Fibroblast of gingiva (primary cell): ENCODE results near the gene PADI3.

Experiments
- DNase-seq: peaks from one replicate; pipeline ENCODE4 v3.0.0-alpha.2; 2011; ENCODE audit warnings: low read depth

Gene PADI3, protein sequence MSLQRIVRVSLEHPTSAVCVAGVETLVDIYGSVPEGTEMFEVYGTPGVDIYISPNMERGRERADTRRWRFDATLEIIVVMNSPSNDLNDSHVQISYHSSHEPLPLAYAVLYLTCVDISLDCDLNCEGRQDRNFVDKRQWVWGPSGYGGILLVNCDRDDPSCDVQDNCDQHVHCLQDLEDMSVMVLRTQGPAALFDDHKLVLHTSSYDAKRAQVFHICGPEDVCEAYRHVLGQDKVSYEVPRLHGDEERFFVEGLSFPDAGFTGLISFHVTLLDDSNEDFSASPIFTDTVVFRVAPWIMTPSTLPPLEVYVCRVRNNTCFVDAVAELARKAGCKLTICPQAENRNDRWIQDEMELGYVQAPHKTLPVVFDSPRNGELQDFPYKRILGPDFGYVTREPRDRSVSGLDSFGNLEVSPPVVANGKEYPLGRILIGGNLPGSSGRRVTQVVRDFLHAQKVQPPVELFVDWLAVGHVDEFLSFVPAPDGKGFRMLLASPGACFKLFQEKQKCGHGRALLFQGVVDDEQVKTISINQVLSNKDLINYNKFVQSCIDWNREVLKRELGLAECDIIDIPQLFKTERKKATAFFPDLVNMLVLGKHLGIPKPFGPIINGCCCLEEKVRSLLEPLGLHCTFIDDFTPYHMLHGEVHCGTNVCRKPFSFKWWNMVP

DNA sequence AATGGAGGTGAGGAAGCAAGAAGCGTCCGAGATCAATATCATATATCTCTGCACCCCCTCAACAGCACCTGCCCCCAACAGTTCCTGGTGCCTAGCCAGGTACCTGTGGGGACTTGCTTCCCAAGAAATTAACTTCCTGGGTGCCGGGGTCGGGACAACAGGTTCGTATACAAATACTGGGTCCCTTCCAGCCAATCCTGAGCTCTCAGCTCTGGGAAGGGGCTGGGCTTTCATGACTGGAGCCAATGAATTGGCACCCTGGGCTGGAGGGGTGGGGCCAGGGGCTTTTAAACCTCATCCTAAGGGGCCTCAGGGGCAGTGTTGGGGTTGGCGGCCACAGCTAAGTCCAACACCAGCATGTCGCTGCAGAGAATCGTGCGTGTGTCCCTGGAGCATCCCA lies at the start of gene PADI3:
Gene PADI3, plus strand, starts transcription at position 318 of the 400 bp plus-strand sequence. Its CDS starts 40 bp downstream, at position 358.
- no peak for DNase-seq

DNA sequence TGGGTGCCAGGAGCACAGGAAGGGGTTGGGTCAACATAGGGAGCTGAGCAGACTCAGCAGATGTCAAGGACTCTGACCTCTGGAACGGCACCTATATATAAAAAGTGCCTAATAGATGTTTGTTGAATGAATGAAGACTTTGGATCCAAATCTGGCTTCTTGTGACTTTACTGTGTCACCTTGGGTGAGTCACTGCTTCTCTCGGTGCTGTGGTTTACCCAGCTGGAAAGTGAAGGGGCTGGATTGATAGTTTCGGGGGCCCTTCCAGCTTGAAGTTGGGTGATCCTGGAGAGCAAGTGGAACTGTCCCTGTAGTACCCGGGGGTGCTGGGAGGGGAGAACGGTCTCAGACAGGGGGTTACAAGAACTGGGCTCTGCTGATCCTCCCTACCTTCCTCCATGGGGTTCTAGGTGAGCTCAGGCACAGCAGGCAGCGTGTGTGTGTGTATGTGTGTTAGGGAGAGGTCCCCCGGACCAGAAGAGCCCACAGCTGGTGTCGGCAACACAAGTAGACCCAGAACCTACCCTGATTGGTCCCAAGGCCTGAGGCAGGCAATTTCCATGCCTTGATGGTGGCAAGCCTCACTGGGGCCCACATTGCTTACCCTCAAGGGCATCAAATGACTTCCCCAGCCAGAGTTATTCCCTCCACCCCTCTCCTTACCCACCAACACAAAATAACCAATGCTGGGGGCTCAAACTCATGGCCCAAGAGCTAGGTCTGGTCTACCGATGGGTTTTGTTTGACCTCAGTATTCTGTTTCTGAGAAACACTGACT lies 49.4 kb upstream of the PADI3 start:
- no peak for DNase-seq

DNA sequence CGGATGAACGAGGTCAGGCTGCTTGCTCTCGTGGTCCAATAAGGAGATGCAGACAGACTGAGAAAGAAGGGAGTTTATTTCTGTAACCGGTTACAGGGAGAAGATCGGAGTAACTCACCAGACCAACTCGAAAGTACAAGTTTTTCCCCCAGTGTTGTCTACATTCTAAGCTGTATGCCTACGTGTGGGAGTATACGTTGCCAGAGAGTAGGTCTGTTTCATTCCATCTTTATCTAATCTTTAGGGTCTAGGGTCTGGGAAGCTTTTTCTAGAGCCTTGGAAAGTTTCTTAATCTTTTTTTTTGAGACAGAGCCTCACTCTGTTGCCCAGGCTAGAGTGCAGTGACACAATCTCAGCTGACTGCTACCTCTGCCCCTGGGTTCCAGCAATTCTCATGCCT lies 48.7 kb upstream of the PADI3 start:
- DNase-seq, result no peak

DNA sequence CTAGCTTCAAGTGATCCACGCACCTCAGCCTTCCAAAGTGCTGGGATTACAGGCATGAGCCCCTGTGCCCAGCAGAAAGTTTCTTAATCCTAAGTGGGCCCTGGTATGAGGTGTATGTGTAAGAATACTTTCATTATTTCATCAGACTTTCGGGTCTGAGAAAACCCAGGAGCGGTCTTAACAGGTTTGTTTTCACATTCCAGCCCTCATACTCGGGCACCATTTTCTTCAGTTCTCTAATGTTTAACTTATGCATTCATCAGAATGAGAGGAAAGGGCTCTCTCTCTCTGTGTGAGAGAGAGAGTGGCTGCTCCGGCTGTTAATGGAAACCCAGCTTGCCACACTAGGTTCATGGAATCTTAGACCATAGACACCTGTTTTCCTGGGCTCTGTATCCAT lies 48.1 kb upstream of the PADI3 start:
- no peak for DNase-seq

DNA sequence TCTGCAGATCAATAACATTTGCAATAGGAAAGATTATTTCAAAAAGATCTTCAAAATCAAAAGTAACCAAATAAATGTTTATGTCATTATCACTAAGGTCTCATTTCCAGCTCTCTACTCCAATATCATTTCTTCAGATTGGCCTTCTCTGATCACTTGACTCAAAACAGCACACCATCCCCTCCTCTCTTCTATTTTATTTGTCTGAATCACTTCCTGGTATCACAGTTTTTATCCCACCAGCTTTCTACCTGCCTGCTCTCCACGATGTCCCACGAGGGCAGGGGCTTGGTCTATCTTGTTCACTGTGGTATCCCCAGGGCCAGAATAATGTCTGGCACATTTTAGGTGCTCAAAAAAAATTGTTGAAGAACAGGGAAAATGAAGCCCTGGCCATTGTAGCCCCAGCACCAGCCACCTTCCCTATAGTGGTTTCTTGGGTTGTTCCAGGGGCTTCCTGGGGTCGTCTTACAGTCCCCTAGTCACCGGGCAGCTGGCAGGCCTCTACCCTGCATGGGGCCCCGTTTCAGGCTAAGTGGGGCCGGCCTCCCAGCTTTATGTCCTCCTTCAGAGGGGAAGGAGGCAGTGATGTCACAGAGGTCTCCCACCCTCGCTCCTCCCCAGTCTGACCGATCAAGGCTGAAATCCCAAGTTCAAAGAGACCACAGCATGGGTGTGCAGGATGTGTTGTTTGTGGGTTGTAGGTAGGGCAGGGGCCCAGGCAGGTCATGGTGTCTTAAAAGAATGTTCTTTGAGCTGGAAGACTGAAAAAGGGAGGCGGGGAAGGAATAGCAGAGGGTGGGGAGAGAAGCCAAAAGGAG lies 47.5 kb upstream of the PADI3 start:
- DNase-seq, result no peak

DNA sequence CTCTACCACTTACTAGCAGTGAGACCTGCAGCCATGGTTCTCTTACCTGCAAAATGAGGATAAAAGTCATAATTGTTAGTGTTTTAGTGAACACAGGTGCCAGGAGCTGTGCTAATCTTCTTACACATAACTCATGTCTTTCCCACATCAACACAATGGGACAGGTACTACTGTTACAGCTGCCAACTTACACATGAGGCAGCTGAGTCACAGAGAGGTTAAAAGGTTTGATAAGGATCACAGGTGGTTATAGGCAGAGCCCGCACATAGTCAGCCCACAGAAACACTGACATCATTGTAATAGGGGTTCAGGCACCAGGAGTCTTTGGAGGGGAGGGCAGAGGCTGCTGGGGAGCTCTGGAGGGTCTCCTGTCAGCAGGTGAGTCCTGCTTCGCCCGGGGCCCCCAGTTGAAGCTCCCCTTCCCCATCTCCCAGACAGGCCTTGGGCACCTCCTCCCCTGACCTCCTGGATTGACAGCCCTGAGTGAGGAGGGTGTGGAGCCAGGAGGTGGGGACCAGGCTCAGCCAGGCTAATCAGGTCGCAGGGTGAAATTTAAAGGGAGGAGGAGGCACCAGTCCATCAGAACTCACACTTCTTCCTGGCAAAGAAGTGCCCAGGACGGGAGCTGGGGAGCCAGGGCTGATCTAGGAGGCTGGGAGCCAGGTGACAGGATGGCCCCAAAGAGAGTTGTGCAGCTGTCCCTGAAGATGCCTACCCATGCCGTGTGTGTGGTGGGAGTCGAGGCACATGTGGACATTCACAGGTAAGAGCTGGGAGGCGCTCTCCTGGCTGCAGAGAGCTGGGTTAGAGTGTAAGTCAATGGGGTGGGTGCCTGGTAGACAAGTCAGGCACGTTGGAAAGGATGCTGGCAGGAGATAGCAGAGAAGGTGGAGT lies 44.1 kb upstream of the PADI3 start, which contains the start of gene PADI1:
Gene PADI1, plus strand, starts transcription at position 583 of the 895 bp plus-strand sequence. Its CDS starts 90 bp downstream, at position 673.
- DNase-seq, result no peak

DNA sequence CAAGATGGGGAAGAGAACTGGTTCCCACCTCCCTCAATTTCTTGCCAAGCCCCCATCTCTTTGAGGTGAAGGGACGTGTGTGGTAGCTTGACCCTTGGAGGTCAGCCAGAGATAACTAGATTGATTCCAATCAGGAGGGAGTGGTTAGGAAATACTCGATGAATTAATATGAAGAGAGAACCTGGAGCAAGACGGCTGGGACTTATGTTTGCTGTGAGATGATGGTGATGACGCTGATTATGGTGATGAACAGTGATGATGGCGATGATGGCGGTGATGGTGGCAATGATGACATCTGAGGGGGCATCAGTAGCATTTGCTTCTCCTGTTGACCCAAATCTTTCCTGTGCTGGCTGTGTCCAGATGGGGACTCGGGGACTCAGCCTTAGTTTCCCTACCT lies 43.2 kb upstream of the PADI3 start:
- DNase-seq, result no peak

DNA sequence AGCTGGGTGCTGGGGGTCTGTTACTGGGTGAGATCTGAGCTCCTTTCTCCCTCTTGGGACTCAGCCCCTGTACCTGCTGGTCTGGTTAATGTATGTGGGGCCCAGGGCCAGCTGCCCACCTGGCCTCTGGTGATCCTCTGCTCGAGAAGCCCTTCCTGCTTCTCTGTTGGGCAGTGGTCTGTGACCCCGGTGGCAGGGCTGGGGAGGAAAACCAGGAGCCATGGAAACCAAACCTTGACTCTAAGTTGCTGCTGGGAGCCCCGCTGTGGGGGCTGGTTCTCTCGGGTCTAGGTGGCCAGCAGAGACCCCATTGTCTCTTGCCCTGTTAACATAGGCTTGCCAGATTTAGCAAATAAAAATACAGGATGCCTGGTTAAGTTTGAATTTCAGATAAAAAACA lies 42.7 kb upstream of the PADI3 start:
- no peak for DNase-seq

DNA sequence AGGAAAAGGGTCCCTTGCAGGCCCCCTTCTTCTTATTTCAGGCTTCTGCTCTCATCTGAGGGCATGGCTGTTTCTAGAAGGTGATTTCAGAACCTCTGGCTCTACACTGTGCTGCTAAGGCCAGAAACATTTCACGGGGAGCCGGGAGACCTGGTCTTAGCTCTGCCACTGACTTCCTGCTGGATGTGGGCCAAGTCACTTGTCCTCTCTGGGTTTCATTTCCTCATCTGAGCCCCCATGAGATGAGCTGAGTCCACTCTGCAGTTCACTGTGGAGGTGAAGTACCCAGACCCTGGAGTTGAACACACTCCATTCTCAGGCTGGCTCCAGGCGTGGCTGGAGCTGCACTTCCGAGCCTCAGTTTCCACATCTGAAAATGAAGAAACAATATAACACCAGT lies 41.9 kb upstream of the PADI3 start:
- no peak for DNase-seq

DNA sequence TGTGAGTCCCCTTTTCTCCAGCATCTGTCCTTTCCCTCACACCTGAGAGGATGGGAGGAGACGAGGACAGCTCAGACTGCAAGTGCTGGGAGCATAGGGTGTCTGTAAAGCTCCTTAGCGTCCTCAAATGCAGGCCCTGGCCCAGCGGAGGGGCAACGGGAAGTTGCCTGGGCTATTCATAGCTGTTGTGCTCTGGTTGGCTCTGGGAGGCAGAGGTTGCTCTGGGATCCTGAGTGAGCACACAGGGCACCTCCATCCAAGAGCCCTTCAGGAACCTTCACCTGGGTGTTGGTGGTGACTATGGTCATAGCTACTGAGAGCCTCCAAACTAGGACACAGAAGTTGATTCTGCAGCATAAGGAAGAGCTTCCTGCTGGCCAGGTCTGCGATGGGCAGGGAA lies 41.4 kb upstream of the PADI3 start:
- DNase-seq, result no peak

DNA sequence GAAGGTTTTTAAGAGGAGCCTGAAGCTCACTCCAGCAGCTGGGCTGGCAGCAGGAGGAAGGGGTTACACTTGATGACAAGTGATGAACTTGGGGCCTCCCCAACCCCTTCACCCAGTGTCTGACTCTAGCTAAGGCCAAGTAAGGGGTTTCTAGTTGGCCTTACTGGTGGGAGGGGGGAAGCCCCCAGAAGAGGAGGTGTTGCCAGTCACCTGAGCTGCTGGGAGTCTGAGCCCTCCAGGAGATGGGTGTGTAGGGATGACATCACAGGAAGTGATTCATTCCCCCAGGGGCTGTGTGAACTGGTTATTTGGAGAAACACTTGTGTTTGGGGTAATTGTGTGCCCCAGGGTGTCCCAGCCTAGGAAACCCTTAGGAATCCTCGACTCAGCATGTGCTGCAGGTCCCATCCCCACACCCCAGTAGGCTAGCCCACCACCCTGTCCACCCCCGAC lies 40.9 kb upstream of the PADI3 start:
- peak; percentile 23 for DNase-seq

DNA sequence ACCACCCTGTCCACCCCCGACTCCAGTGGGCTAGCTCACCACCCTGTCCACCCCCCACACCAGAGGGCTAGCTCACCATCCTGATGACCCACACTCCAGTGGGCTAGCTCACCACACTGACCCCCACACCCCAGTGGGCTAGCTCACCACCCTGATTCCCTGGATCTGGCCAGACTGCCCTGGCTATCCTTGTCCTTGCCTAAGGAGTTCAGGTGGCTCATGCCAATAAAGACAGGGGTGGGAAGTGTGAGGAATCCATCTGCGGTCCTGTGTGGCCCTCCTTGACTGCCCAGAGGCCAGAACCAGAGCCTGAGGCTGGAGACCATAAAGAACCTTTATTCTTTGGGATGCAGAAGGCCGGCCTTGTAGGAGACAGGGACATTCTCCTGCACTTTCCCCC lies 40.4 kb upstream of the PADI3 start:
- DNase-seq, result no peak

DNA sequence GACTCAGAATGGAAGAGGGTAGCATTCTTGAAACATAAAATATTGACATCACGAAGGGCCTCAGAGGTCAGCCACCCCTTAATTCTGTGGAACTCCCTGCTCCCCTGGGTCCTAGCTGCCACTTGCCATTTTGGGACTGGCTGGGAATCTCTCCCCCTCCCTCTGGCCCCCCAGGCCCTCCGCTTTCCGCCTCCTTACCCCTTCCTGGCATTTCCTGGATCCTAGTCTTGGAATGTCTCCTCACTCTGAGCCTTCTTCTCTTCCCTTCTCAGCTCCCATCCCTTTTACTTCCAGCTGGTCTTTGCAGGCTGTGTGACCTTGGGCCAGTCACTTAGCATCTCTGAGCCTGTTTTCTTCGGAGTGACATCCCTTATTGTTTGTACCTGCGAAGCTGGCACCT lies 39.5 kb upstream of the PADI3 start:
- no peak for DNase-seq

DNA sequence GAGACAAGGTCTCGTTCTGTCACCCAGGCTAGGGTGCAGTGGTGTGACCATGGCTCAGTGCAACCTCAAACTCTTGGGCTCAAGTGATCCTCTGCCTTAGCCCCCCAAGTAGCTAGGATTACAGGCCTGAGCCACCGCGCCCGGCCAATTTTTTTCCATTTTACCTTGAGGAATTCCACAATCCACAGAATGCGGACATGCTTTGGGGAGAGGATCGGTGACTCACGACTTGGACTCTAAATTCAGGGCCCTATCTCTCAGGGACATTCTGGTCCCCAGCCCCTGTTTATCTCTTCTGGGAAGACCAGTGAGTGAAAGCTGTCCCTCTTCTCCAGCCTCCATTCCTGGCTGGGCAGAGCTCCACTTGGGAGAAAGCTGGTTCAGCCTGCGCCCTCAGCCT lies 38.7 kb upstream of the PADI3 start:
- DNase-seq, result no peak

DNA sequence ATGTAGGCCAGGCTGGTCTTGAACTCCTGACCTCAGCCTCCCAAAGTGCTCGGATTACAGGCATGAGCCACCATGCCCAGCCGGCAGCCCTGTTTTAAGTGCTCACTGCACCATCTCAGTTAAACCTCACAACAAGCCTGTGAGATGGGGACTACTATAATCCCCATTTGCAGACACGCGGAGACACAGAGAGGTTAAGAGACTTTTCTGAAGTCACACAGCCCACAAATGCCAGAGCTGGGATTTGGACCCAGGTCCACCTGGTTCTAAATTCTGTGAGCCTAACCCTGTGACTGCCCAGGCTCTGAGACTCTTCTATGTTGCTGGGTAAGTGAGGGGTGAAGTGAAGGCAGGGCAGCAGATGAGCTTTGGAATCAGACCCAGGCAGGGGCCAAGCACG lies 37.5 kb upstream of the PADI3 start:
- no peak for DNase-seq

DNA sequence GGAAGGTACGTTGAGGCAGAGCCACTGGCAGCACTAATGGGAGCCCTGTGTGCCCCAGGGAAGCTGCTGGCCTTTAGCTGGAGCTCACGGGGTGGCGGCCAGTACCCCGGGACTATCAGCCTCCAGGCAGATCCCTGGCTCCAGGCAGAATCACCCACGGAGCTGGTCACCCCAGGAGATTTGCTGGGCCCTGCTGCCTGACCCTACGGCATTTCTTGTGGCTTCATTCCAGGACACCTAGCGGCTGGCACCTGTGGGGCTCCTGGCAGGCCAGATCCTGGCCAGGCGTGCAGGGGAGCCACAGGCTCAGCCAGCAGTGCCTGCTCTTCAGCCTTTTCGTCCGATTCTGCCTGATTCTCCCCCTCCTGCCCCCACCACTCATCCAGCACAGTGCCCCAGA lies 36.9 kb upstream of the PADI3 start:
- no peak for DNase-seq

DNA sequence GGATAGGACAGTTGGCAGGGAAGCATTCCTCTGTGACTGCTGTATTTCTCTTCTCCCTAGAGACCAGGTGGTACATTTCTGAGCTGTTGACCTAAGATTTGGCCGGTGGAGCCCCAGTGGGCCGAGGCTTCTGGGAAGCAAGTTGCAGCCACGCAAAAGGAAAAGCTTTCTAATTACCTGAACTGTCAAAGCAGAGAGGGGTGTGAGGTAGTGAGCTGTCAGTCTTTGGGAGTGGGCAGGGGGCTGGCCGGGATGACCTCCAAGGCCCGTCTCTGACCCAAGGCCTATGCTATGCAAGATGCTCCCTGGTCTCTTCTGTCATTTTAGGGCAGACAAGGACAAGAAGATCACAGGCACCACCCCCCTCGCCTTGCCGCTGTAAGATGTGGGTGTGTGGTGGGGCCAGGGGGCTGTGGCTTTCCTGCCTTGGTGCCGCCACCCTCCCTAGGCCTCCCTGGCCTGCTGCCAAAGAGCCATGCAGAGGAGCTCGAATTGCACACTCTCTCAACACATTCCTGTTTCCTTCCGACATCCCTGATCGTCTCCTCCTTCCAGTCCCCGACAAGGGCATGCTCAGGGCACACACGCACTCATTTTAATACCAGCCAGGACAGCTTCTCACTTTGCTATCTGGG lies 36.3 kb upstream of the PADI3 start:
- DNase-seq, result peak; percentile 61

DNA sequence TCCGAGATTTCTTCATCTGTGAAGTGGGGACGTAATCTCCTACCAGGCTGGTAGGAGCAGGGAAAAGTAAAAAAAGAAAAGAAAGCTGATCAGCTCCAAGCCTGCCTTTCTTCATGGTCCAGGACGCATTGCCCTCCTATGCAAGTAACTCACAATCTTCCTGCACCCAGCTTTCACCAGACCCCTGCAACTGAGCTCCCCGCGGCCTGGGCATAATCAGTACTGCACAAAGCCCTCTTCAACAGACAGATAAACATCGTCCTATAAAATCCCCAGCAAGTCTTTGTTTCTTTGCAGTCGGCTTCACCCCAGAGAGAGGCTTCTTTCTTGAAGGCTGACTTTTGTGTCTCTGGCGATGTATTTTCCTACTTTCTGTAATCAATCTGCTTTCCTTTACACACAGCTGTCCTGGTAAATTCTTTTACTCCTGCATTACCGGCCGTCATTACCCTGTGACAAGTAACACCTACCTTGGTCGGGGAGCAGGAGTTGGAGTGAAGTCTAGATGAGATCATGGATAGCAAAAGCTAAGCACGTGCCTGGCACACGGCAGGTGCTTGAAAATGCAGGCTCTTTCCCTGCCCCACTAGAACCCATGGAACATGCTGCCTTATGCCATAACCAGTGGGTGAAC lies 35.6 kb upstream of the PADI3 start:
- DNase-seq, result no peak

DNA sequence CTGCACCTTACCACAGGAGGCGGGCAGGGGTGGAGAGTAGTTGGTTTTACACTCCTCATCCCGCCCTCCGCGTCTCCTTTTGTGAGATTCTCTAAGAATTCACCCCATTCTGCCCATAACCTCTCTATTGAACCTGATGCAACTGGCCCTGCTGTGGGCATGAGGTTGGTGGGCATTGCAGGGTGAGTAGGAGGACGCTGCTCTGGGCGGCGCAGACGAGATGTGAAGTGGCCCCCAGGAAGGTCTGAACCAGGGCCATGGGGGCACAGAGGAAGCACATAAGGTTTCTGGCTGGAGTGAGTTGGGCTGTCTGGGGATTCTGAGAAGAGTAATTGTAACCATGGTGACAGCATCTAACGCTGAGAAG lies 35.1 kb upstream of the PADI3 start:
- no peak for DNase-seq
